Measurements from ENCODE around the gene FHIT.

- TF ChIP-seq CTCF (IDR thresholded peaks at IDR 0.05) (no peak), EP300 (IDR thresholded peaks at IDR 0.05) (no peak), POLR2A (IDR thresholded peaks at IDR 0.05) (no peak)
Measured at GRCh38 chr3:61053781-61054496, 197.3 kb downstream of the FHIT start.
